Astrocyte of the spinal cord (primary cell): Measurements from ENCODE around the gene TIMM10B.
A peak's percentile ranks its signal among the peaks of the same experiment; 100 is the strongest.

Experiments used
- DNase-seq: peaks from one replicate; pipeline ENCODE4 v3.0.0; 2011; ENCODE audit warnings: low read depth, low spot score
- H3K4me3 ChIP-seq: 2 replicates; pipeline ENCODE4 v1.5.1; 2011; ENCODE audit warnings: low read depth, mild to moderate bottlenecking, low read length, moderate library complexity
- CTCF ChIP-seq: IDR thresholded peaks from 2 replicates; pipeline ENCODE4 v1.5.1; 2012; ENCODE audit warnings: low read depth, mild to moderate bottlenecking, low read length, inconsistent platforms
- in situ Hi-C: cut with HindIII; loops from 2 replicates; pipeline ENCODE4 v1.10.0; 2017; ENCODE audit warnings: low sequenced_read_pairs

Gene TIMM10B

GRCh38 chr11:6486938-6487337 lies 5.6 kb downstream of the TIMM10B start:
- no peak for TF ChIP-seq CTCF
- in situ Hi-C loops = no loop called here
- DNase-seq = no peak
- no peak overlapping the region for H3K4me3 ChIP-seq

DNA sequence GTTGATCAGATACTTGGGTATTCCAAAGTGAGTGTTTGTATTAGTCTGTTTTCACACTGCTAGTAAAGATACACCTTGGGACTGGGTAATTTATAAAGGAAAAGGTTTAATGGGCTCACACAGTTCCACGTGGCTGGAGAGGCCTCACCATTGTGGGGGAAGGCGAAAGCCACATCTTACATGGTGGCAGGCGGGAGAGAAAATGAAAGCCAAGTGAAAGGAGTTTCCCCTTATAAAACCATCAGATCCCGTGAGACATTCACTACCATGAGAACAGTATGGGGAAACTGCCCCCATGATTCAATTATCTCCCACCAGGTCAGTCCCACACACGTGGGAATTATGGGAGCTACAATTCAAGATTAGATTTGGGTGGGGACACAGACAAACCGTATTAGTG lies 7.0 kb downstream of the TIMM10B start:
- in situ Hi-C loops = no loop called here
- no peak for TF ChIP-seq CTCF
- H3K4me3 ChIP-seq = no peak overlapping the region
- DNase-seq = no peak

DNA sequence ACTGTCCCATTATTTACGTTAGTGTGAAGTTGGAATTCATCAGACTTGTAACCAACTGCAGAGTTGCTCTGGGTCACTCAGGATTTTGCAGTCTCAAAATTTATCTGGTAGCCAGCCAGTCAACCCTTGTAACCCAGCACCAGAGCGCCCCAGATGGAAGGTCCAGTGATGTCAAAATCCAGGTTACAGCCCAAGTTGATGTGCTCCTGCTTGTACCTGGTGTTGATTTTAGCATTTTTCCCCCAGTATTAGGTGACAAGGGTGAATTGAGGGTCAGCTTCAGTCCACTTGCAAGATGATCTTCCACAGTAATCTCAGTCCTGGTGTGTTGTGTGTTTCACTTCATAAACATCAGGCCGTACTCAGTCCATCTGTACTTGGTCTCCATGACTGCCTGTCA lies 7.5 kb downstream of the TIMM10B start:
- DNase-seq = no peak
- no peak for TF ChIP-seq CTCF
- H3K4me3 ChIP-seq = no peak overlapping the region
- in situ Hi-C loops = no loop called here

DNA sequence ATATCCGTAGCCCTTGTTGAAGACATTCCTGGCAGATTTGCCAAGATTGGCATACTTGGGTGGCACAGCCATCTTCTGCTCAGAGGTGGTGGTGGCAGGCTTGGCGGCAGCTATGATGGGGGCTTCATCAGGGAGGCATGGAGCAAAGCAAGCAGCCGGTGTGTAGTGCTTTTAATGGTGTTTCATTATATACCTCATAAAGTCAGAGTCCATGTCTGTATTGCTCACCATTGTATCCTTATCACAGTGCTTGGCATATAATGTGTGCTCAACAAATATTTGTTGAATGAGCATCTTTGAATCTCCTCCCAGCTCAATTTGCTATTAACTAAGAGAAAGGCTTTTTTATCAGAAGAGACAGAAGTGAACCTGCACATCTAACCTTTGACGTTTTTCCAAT lies 8.0 kb downstream of the TIMM10B start:
- TF ChIP-seq CTCF = no peak
- in situ Hi-C loops = no loop called here
- DNase-seq = no peak
- H3K4me3 ChIP-seq = no peak overlapping the region

GRCh38 chr11:6497069-6497839 lies 16.0 kb downstream of the TIMM10B start, which contains the start of gene DNHD1:
Gene DNHD1 (plus strand): TSS chr11:6497280. CDS start chr11:6498216, 936 bp downstream.
- no peak for DNase-seq
- TF ChIP-seq CTCF = no peak
- no peak within 1 kb of the TSS for H3K4me3 ChIP-seq
- in situ Hi-C loops = no loop called here

- in situ Hi-C loops = no loop called here
- peak; percentile 42 for DNase-seq
- no peak for TF ChIP-seq CTCF
- H3K4me3 ChIP-seq = no peak overlapping the region
These were observed 16.8 kb downstream of the TIMM10B start for GRCh38 chr11:6498121-6498520.
